HG03175 (cell line): ENCODE data around the gene WIPF2.
"Not testable (repeated sequence)": the region's sequence is repeated elsewhere in the genome, so short reads cannot be mapped to it uniquely, and the experiment has no call there.

Source experiments
- ATAC-seq: cut with Tn5 transposase; IDR thresholded peaks from one replicate; pipeline ENCODE4 v1.9.1; 2021; ENCODE audit warnings: mild to moderate bottlenecking, moderate library complexity; ENCODE audit not compliant: unreplicated experiment

Gene WIPF2

DNA sequence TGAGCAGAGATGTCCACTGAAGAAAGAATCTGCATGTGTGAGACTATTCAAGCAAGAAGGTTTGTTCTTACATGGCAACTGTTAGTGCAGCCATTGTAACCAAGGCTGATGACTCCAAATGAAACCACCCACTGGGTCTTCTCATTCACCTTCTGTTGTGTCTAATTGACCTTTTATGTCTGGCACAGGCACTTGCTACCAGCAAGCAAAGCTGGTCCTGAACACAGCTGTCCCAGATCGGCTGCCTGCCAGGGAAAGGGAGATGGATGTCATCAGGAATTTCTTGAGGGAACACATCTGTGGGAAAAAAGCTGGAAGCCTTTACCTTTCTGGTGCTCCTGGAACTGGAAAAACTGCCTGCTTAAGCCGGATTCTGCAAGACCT lies 72.2 kb downstream of the WIPF2 start:
- ATAC-seq, result no peak

DNA sequence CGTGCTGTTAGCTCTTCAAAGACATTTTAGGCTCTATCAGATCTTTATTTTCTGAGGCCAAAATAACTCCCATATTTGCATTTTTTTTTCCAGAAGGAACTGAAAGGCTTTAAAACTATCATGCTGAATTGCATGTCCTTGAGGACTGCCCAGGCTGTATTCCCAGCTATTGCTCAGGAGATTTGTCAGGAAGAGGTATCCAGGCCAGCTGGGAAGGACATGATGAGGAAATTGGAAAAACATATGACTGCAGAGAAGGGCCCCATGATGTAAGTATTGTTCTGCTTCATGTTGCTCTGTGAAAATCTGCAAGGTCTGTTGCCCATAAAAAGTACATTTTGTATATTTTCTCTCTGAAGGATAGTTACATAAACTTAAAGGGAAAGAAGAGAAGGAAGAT lies 74.3 kb downstream of the WIPF2 start:
- ATAC-seq, result no peak

DNA sequence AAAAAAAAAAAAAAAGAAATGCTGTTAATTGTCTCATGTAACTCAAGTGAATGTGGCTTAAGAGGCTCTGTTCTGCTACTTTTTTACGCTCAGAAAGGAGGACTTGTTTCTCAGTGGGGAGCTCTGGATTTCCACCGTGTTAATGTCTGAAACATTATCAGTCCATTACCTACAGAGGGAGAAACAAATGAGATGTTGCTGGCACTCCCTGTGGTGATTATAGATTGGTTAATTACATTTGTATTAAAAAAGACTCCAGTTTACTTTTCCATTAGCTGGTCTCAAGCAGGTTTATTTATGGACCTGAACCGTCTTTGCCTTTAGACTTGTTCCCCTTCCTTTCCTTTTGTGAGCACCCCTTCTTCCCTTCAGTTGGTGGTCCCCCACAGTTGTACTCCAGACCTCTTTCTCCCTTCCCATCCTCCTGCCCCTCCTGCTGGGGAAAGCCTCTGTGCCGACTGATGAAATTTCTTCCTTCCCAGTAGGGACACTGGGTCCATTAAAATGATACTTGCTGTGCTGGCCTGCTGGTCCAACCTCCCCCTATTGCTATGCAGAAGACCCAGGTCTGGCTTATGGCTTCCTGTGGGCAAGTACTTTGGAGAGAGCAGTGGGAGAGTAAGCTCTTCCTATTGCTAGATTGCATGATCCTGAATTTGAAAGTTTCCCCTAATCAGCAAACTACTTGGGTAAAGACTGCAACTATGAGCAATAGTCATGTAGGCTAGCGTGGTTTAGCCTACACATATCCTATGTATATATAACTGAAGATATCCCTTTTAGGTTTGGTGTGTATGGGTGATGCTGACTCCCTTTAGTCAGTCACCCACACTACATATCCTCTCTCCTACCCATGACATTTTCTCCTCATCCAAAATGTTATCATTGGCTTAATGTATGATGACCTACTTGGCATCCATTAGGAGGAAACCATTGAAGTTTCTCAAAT lies 76.7 kb downstream of the WIPF2 start:
- ATAC-seq, result no peak

DNA sequence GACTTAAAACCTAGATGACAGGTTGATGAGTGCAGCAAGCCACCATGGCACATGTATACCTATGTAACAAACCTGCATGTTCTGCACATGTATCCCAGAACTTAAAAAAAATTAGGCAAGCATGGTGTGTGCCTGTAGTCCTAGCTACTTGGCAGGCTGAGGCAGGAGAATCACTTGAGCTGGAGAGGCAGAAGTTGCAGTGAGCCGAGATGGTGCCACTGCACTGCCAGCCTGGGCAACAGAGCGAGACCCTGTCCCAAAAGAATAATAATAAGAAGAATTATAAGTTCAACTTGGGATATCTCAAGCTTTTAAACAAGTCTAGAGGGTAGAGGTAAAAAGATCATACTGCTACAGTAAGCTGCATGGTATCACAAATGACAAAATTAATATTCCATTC lies 78.4 kb downstream of the WIPF2 start:
- ATAC-seq, result no peak

DNA sequence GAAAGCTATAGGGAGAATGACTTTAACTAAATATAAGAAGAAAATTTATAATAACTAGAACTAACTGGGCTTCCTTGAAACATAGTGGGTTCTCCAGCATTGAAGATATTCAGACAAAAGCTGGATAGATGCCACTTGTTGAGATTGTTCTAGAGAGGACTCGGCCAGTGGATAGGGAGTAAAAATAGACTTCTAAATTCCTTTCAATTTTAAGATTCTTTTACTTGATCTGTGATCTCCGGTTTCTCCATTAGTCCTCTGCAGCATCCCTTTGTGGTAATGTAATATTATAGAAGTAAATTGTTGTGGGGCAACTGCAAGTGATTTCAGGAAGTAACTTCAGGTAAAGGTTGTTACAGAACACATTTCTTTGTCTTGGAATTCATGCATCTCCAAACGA lies 79.6 kb downstream of the WIPF2 start:
- no peak for ATAC-seq

DNA sequence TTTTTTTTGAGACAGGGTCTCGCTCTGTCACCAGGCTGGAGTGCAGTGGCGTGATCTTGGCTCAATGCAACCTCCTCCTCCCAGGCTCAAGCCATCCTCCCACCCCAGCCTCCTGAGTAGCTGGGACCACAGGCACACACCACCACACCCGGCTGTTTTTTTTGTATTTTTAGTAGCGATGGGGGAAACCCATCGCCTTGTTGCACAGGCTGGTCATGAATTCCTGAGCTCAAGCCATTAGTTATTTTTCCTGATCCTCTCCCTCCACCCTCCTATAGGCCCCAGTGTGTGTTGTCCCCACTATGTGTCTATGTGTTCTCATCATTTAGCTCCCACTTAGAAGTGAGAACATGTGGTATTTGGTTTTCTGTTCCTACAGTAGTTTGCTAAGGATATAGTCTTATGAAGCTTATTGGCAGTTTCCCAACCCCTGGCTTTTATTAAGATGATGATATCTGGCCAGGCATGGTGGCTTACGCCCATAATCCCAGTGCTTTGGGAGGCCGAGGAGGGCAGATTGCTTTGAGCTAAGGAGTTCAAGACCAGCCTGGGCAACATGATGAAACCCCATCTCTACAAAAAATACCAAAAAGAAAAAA lies 80.2 kb downstream of the WIPF2 start:
- ATAC-seq, result not testable (repeated sequence)

DNA sequence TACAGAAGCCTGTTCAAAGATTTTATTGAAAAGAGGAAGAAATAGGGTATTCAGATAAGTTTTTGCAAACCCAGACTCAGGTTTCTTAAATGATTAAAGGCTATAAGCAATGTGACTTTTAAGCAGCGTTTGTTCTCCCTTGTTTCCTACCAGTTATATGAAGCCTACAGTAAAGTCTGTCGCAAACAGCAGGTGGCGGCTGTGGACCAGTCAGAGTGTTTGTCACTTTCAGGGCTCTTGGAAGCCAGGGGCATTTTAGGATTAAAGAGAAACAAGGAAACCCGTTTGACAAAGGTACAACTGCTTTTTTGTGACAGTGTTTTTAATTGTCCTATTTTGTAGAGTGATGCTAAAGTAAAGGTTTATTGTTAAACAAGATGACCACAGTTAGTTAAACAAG lies 82.2 kb downstream of the WIPF2 start:
- ATAC-seq, result no peak

DNA sequence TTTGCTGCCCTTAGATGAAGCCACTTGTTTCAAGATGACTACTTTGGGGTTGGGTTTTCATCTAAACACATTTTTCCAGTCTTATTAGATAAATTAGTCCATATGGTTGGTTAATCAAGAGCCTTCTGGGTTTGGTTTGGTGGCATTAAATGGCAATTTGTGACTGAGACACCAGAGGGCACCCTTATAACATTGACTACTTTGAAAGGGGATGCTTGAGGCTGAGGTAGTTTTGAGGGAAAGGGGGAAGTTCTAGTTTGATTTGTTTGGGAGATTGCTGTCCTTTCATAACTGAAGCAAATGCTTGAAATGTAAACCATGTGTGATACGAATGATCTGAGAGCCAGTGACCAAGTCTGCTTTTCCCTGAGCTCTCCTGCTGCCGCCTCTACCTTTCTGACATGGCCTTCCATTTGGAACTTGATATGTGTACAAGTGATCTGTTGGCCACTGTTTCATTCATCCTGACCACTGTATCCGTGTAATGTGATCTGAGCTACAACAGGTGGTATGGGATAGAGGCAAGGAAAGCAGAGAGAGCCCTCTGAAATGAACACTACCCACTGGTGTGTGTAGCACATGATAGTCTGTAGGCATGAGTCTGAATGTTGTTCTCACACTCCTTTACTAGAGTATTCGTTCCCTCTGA lies 84.0 kb downstream of the WIPF2 start:
- ATAC-seq, result no peak

DNA sequence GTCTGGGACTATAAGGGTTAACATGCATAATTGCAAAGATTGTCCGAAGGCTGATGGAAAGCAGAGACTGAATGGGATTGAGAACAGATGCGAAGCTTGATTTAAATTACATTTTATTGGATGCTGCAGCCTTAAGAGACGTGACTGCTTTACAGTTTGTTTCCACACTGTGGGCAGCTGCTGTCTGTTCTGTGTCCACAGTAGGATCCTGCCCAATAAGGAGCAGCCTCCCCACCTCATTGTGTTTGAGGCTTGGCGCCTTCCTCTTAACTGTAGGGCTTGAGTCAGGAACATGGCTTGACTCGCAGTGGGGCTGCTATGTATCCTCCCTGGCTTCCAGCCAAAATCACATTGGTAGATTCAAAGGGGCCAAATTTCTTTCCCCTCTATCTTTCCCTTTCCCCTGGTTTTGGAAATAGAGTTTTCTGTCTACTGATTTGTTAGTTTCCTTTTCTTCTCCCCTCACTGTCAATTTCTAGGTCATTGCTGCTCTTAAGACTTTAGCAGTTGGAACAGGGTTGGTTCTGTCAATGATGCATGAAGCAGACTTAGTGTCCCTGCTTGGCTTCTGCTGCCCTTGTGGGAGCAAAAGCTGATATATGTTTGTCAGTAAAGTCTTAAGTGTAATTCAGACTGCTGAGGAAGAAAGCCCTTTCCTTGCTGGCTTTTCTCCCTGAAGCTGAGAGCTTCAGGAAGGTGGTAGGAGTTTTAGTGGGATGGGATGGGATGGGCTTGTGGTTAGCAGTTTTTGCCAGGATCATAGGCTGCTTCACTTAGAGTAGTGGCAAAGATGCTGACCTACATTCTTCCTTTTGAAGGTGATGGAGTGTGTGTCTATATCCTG lies 84.8 kb downstream of the WIPF2 start:
- no peak for ATAC-seq

DNA sequence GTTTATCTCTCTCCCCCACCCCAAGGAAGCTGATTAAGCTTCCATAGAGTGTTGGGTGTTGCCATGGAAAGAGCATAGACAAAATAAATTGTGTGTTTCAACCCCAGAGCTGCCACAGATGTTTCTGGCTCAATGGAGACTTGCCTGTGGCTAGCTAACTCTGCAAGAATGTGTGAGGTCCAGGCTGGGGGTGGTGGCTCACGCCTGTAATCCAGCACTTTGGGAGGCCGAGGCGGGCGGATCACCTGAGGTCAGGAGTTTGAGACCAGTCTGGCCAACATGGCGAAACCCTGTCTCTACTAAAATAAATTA lies 85.4 kb downstream of the WIPF2 start:
- not testable (repeated sequence) for ATAC-seq

DNA sequence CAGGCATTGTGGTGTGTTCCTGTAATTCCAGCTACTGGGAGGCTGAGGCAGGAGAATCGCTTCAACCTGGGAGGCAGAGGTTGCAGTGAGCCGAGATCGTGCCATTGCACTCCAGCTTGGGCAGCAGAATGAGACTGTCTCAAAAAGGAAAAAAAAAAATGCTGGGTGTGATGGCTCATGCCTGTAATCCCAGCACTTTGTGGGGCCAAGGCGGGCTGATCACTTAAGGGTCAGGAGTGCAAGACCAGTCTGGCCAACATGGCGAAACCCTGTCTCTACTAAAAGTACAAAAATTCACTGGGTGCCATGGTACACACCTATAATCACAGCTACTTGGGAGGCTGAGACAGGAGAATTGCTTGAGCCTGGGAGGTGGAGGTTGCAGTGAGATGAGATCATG lies 85.8 kb downstream of the WIPF2 start:
- not testable (repeated sequence) for ATAC-seq

DNA sequence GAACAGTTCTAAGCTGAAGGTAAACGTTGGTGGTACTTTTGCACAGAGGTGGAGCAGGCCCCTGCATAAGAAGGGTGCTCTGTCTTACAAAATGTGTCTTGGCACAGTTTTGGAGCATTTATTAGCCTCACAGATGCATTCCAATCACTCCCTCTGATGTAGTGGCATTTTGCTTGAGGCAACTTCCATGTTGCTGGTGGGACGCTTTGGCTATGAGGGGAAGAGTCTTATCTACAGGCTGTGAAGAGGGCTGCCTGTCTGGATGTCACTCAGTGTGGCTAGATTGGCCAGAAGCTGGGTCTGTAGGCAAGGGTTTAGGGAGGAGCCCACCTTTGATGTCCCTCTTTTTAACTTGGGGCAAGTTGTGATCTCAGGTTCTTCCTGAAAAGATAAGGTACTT lies 87.3 kb downstream of the WIPF2 start:
- ATAC-seq, result no peak

DNA sequence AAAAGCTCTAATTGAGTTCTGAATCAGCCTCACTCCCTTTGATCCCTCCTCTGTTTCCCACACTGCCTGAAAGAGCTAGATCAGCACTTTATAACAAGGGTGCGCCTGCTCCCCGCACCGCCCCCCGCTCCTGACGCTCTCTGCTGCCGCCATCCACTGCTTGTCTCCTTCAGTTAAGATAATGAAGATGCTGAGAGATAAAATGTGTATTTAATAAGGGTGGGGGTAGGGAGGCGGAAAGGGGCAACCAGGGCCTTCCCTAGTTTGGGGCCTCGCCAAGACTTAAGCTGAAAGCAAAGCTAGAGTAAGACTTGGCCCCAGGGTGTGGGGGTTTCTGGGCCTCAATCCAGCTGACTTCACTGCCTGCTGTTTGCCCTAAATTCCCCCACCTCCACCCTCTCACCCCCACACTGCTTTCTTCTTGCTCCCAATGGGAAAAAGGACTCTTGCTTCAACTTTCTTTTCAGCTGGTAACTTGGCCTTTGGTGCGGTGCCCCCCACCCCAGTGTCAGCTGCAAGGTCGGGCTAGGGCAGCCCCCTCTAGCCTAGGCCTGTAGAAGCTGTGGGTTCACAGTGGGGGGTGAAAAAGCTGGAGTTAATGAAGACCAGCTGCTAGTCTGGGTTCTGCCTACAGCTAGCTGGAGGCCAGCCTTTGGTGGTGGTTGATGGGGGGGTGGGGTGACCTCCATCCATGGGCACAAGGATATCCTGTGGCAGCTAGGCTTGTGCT lies 88.1 kb downstream of the WIPF2 start:
- no peak for ATAC-seq

DNA sequence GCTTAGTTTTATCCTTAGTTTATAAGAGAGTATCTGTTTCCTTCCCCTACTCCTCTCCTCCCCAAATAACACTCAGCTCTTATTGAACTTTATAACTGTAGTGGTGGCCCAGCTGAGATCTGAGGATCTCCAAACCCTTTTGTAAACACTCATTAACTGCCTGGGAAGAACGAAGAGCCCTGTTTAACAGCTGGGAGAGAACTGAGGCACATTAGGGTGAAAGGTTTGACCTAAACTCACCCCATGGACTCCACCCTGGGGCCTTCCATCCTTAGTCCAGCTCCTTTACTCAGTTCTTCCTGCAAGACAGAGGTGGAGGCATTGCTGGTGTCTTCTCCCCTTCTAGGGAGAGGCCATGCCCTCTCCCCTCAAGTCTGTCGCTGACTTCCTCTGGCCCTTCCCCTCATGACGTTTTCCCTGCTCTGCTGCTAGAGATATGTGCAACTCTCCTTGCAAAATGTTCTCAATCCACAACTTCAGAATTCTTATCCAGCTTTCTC lies 88.7 kb downstream of the WIPF2 start:
- ATAC-seq, result no peak

DNA sequence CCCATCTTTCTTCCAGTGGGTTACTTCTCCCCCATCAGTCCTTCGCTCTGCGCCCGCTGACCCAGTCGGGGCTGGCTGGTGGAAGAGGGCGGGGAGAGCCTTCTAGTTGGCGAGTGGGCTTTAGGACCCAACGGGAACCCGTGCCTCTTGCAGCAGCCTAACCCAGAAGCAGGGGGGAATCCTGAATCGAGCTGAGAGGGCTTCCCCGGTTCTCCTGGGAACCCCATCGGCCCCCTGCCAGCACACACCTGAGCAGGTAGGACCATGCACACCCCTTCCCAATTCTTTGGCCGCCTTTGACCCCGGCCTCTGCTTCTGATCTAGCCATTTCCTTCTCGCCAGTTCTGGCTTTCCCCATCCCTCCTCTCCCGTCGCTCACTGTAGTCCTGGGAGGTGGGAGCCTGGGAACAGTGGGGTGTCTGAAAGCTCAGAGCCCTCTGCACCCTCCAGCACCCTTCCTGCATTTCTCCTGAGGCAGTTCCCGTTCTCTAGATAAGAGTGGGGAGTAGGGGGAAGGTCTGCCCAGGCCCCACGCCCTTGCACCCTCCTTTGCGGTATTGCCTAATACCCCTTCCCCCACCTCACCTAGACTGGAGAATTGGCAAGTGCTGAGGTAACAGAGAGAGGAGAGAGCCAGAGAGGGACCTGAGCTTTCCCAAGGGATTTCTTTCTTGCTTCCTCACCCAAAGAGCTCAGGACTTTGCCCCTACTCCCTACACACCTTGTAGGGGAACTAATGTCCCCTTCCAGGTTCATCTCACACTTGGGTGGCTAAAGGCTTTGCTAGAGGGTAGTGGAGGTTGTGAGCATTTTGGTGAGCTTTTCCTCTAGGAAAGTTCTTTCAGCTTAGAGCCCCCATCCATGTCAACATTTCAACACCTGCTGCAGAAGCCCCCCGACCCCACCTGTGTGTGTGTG lies 90.2 kb downstream of the WIPF2 start, which contains the start of gene RARA:
TSS of gene RARA (plus strand) at position 150 of the 918 bp plus-strand sequence. CDS start 22,039 bp downstream, outside the sequence.
- ATAC-seq, result no peak

DNA sequence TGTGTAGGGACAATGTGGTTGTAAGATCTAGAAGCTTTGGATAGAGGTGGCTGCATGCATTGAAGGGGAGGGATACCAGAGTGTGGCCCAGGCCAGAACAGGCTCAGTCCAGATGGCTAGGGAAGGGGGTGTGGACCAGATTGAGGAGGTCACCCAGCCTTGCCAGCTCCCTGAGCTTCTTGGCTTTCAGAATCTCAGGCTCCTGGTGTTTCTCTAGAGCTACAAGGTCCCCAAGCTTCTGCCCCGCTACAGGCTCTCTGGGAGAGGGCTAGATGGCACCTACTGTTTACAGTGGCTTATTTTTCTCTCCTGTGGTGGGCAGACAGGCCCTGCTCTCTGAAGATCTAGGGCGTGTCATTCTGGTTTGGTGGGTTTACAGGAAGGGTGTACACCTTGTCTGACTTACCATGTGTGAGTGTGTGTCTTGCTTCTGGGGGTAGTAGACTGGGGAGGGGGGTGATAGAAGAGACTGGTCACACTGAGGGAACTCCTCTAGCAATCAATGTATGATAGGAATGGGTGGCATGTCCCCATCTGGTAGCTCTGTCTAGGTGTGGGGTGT lies 90.9 kb downstream of the WIPF2 start:
- ATAC-seq, result no peak

DNA sequence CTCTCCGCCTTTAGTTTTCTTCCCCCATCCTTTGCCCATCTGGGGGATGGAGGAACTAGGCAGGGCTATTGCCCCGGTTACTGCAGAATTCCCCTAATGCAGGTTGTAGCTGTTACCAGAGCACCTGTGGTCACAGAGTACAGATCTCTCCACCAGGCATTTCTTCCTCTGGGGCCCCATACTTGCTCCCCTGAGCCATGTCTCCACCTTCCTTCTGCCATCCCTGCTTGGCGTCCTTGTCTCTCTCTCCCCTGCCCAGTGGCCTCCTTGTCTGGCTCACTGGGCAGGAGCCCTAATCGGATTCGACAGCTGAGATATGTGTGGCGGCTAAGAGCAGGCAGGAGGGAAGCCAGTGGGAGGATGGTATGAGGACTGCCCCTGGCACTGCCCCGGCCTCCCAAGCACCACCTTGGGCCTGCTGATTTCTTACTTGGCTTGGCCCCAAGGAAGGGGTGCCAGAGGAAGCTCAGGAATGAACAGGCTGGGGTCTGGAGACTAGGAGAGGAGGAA lies 91.8 kb downstream of the WIPF2 start:
- no peak for ATAC-seq

DNA sequence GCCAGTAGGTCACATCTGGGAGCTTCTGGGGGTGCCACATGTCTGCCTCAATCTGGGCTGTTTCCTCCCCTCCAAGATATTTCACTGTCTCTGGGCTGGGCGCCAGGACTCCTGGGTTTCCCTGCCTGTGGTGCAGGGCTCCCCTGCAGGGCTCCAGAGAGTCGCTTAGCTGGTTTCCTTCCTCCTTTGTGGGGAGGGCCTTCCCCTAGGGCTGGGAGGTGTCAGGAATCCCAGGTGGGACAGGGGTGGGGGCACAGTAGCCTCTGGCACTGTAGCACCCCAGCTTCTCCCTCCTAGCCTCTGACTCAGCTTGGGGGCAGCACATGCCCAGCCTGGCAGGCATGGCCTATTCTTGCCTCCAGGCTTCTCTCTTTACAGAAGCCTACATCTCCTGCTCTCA lies 92.5 kb downstream of the WIPF2 start:
- no peak for ATAC-seq
